Left kidney (tissue), 2 donors: ENCODE data around the gene SPOCK2. TPM values are rescaled to one million over a fixed set of nuclear protein-coding genes. Genes with fewer than 3 reads are reported as not detected.

Source experiments
- DNase-seq: peaks from one replicate; pipeline ENCODE4 v3.0.0-alpha.2; 2013
- polyA plus RNA-seq: library from polyadenylated mRNA; unstranded; fragments of 120-200 nt; gene quantifications from one replicate; pipeline ENCODE4 v1.2.1, GENCODE V29; 2013; ENCODE audit not compliant: insufficient read length

The SPOCK2 gene
- polyA plus RNA-seq, 1 donor = 129 TPM

- no peak for DNase-seq
These were observed 76.9 kb downstream of the SPOCK2 start for GRCh38 chr10:72011468-72011867.

GRCh38 chr10:72011016-72011415 is 77.3 kb downstream of the SPOCK2 start:
- no peak for DNase-seq

GRCh38 chr10:72010234-72010973 is 77.9 kb downstream of the SPOCK2 start:
- no peak for DNase-seq

- DNase-seq = peak; percentile 88
These were observed 78.8 kb downstream of the SPOCK2 start for GRCh38 chr10:72009425-72010081.

- DNase-seq = no peak
These were observed 79.3 kb downstream of the SPOCK2 start for GRCh38 chr10:72009051-72009424.

Other genes with a start within 250 kb of the SPOCK2 start
- gene PSAP, start 237.3 kb downstream of the SPOCK2 start, polyA plus RNA-seq = 769 TPM
- 15.4 TPM for gene CHST3, start 124.2 kb downstream of the SPOCK2 start, polyA plus RNA-seq
- 201 TPM for gene ANAPC16, start 127.5 kb upstream of the SPOCK2 start, polyA plus RNA-seq
- 45.2 TPM for gene ASCC1, start 127.7 kb upstream of the SPOCK2 start, polyA plus RNA-seq
- 37.7 TPM for gene DDIT4, start 185.4 kb upstream of the SPOCK2 start, polyA plus RNA-seq